NCI-H2196 treated with DMSO at 0.1 percent for 48 hours (cell line): ENCODE results near the gene MANF.
A peak's percentile ranks its signal among the peaks of the same experiment; 100 is the strongest.

Experiments
- DNase-seq: peaks from one replicate; lab custom pipeline; 2025; ENCODE audit not compliant: unreplicated experiment; lab: John Stamatoyannopoulos, UW

MANF gene

DNA sequence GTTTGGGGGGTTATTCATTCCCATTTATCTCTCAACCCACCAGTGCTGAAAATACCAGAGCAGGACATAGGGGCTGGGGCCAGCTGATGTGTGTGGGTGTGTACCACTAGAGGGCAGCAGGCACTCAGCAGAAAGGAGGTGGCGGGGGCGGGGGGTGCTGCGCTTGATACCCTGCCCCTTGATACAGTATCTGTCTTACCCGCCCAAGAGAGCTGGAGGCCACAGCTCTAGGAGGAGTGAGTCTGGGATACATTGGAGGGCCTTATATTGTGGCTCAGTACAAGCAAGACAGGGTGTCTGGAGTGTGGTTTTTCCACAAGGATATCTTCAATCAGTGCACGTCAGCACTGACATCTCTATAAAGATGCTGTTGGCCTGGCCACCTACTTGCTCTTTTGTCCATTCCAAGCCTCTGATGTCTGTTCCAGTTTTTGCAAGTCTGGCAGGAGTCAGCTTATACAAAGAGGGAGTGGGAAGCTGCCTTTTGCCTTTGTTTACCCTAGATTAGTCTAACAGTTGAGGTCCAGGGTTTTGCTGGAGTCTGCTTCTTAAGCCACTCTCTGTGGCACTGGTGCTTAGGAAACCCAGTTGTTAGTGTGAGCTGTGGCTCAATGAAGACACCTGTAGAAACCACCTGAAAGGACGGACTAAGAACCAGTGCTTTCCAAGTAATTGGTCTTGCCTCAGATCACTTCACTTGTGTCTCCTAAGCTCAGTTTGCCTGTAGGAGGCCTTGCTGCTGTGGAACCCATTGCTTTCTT lies 4.5 kb downstream of the MANF start:
- DNase-seq, result no peak

DNA sequence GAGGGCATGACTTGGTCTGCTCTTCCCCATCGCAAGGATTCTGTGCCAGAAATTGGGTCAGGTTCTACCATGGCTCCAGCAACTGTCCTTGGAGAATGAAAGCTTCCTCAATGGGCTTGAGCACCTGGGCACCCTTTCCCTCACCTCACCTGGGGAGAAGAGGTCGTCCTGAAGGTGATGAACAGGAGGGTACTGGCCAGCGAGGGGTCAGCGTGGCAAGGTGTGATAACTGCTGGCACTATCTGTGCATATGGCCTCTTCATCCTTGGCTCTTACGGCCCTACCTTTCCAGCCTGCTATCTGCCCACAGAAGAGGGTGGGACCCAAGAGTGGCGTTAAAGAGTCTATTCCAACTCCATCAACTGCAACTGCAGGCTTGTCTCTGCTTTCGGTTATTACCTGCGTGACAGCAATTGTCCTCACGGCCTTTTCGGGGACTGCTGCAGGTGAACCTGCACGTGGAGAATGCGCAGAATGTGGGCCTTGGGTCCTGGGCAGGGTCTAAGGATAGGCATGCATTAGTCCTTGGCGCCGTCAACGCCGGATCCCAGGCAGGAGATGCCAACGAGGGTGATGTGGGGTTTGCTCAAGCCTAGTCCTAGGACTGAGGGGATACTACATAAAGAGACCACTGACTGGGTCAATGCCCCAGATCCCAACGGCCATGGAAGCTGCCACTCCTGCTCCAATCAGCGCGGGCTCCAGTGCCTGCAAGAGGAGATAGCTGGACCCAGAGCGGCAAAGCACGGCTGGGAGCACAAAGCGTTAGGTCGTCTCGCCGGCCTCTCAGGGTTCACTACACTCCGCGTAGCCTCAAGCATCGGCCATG lies 5.4 kb downstream of the MANF start:
- DNase-seq, result no peak

DNA sequence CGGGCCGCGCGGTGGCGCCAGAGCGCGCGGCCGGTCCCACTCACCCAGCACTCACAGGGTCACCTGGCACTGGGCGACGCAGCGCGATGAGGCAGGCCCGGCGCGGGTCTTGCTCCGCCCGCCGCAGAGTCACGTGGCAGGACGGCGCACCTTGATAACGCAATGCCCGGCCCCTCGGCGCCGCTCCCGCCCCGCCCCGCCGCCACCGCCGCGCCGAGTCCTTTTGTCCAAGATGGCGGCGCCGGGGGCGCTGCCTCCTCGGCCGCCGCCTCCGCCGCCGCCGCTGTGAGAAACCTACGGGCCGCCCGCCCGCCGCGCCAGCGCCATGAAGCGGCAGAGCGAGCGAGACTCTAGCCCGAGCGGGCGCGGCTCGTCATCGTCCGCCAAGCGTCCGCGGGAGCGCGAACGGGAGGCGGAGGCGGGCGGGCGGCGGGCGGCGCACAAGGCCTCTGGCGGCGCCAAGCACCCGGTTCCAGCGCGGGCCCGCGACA lies 6.0 kb downstream of the MANF start, which contains the start of gene RBM15B:
Gene RBM15B (plus strand): TSS at position 211 of the 491 bp plus-strand sequence. CDS start 115 bp downstream, at position 326.
- DNase-seq, result peak; percentile 80

GRCh38 chr3:51391566-51392354 lies 6.7 kb downstream of the MANF start:
- DNase-seq, result no peak

GRCh38 chr3:51392355-51393133 lies 7.5 kb downstream of the MANF start:
- DNase-seq, result no peak

- no peak for DNase-seq
These were observed 8.0 kb downstream of the MANF start for GRCh38 chr3:51393134-51393495.

DNA sequence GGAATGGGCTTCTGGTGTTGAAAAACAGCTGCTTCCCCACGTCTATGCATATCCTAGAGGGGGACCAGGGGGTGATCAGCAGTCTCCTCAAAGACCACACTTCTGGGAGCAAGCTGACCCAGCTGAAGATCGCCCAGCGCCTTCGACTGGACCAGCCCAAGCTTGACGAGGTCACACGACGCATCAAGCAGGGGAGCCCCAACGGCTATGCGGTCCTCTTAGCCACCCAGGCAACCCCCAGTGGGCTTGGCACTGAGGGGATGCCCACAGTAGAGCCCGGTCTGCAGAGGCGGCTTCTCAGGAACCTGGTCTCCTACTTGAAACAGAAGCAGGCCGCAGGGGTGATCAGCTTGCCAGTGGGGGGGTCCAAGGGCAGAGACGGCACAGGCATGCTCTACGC lies 8.5 kb downstream of the MANF start:
- DNase-seq, result no peak

GRCh38 chr3:51394541-51394940 lies 9.4 kb downstream of the MANF start:
- no peak for DNase-seq

DNA sequence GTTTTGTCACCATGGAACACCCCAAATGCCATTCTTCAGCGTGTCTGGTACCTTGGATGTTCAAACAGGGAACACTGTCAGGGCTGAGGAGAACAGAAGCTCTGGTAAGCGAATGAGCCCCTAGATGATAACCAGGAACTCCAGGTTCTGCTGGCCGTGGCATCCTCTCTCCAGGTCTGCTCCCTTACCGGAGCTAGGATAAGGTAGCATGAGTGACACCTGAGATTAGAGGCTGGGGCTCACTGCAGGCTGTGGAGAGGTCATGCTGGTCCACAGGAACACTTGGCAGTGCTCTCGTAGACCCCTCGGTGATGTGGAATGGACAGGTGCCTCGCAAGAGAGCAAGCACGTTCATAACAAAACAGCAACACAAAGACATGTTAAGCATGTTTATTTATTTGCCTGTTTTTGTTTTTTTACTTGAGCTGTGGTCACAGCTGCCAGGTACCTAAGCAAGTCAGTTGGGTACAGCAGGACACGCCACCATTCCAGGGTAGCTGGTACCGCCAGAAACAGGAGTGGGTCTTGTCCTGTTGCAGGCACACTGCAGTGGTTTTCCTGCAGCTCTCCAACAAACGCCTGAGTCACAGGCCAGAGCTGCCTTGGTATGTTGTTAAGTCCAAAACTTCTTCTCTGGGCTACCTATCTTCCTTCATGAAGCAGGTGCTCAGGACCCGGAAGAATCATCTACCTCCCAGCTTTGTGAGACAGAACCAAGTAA lies 10.6 kb downstream of the MANF start:
- DNase-seq, result no peak

GRCh38 chr3:51396401-51396800 lies 11.3 kb downstream of the MANF start:
- DNase-seq, result no peak

GRCh38 chr3:51397392-51397791 lies 12.3 kb downstream of the MANF start:
- no peak for DNase-seq

DNA sequence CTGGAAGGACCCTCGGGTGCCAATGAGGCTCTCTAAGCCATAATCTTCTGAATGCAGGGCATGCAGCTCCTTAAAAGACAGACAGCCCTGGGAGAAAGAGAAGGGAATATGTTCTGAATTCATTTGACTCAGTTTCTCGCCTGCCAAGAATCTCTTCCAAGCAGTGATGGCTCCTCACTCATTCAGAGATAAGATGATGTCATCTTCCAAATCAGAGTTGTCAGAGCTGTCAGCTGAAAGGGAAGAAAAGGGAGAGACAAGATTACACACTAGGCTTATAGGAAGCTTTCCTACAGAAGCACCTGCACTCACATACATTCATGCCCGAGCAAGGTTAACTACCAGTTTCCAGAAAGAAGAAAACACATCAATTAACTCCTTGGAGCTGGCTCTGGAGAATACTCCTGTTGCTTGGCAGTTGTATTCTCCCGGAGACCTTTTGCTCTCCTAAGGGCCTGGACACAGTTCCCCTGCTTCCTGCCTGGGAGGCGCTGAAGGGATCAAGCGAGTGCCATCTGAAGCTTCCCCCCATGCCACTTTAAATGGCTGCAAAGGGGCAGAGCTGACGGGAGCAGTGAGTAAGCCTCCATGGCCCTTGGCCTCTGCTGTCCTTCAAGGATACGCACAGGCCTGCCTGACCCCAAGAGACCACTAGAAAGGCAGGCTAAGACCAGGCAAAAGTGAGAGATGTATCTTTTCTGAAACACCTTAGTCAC lies 13.7 kb downstream of the MANF start:
- DNase-seq, result no peak

DNA sequence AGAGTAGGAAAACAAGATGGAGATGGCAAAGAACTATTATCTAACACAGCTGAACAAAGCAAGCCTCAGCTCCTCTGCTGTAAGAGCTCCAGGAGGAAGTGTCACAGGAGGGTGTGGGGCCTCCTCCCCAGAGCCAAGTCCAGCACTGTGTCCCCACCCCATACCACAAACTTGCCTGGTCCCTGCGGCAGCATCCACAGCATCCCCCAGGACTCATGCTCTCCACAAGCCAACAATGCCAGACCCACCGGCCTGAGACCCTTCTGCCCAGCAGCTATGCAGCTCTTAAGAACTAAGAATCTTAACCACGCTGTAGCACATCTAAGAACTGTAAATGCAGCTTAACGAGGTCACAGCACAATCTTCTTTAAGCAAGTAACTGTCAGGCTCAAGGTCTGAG lies 15.1 kb downstream of the MANF start:
- no peak for DNase-seq

- no peak for DNase-seq
These were observed 16.6 kb downstream of the MANF start for GRCh38 chr3:51401735-51402134.

DNA sequence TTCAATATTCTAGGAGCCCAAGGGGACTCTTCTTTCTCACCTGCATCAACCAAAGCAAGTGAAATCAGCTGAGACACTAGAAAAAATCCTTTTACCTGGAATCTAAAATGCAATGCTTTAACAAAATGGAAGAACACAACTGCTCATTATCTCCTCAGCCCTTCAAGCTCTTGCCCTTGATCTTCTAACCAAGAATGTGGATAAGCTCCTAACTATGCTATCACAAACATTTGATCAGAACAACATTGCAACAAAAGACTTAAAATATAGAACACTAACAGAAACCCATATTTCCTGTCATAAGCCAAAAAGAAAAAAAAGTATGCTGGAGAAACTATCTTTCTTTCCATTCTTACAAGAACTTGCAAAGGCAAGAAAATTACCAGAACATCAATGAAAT lies 18.6 kb downstream of the MANF start:
- no peak for DNase-seq

- DNase-seq, result no peak
These were observed 22.9 kb downstream of the MANF start for GRCh38 chr3:51408021-51408420.

DNA sequence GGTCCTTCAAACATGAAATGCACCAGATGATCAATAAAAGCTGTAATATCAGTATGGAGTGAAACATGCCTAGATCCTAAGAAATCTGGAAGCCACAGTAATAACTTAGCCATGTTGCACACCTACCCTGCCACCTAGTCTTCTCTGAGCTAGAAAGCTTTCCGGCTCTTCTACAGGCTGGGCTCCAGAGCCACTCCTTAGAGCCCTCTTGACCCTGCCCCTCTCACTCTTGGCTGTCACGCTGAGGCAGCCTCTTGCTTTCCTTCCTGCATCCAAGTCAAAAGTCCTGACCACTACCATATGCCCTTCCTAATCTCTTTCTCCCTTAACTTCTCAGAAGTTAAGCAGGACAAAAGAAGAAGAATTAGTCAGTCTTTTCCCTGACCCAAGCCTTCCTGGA lies 23.7 kb downstream of the MANF start:
- DNase-seq, result no peak

DNA sequence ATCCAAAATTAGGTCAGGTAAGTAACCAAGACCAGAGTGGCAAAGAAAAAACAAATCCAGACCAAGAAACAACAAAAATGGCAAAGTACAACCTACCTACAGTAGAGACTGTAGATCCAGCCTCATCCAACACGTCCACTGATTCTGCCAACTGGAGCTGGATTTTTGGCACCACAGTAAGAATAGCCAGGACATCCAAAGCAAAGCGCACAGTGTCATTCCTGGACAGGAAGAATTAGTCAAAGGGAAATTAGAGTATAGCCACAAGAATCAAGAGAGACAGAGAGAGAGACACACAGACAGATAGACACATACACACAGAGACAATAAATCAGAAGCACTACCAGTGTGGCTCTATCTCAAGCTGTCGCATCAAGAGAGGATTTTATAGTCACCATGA lies 37.1 kb downstream of the MANF start:
- no peak for DNase-seq

DNA sequence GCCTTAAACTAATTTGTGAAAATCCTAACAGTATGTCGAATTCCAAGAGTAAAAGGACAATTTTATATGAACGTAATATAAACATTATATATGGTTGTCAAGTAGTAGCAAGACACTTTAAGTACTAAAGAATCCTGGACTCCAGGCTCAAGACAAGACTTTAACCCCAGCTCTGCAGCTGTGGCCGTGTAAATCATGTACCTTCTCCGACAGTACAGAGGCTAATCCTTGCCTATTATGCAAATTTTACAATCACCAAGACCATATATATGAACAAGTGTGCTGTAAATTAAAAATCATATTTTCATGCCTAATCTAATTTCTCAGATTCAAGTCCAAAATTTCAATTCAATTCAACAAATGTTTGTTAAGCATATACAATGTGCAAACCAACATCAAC lies 41.8 kb downstream of the MANF start:
- no peak for DNase-seq
